GM13976 (cell line): Measurements from ENCODE around the gene MEP1B.
"Not testable (repeated sequence)": the region's sequence is repeated elsewhere in the genome, so short reads cannot be mapped to it uniquely, and the experiment has no call there.

Experiments used
- DNase-seq: peaks from one replicate; pipeline ENCODE4 v3.0.0; 2012; ENCODE audit warnings: low spot score
- CTCF ChIP-seq: IDR thresholded peaks from 2 replicates; pipeline ENCODE4 v1.5.1; 2012; ENCODE audit warnings: borderline replicate concordance, mild to moderate bottlenecking; ENCODE audit not compliant: insufficient read depth; ENCODE audit errors: extremely low read depth, missing control alignments, control extremely low read depth
- in situ Hi-C: fragments of 300-500 bp; cut with MboI; formaldehyde crosslinking; loops from one replicate; pipeline ENCODE4 v1.12.0; 2022; ENCODE audit warnings: low sequenced_read_pairs, mixed read lengths, inconsistent platforms; ENCODE audit not compliant: unreplicated experiment

The MEP1B gene

GRCh38 chr18:32160547-32160946 lies 29.3 kb upstream of the MEP1B start:
- in situ Hi-C loops, result loop anchor here (10.0 kb wide), 1 partner anchor 394 kb away; no protein-coding TSS in a partner anchor
- no peak for DNase-seq
- no peak for TF ChIP-seq CTCF

DNA sequence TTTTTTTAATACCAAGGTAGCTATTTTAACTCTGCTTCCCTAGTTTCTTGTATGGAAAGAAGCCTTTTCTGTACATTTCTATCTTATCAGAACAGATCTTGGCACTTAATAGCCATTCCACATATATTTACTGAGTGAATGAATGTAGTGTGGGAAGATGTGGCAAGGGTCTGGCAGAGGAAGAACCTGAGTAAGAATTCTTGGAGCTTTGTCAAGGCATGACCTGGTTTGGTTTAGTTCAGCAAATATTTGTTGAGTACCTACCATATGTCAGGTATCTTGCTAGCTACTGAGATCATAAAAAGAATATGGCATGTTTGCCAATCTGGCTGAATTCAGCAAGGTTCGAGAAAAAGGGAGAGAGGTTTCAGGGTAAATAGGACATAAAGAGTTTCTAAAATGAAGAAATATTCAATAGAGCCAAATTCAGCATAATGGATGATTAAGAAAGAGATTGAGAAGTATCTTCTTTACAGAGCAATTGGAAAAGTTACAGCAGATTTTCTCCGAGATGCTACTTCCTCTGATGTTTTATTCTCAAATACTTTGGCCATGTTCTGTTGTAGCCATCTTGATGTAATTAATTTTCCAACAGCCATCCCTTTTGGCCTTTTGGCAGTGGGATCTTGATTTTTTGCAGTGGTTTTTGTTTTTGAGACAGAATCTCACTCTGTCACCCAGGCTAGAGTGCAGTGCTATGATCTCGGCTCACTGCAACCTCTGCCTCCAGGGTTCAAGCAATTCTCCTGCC lies 21.7 kb upstream of the MEP1B start:
- TF ChIP-seq CTCF, result no peak
- DNase-seq, result no peak
- in situ Hi-C loops, result loop anchor here (10.0 kb wide), 1 partner anchor 387 kb away; no protein-coding TSS in a partner anchor

GRCh38 chr18:32173654-32174053 lies 16.2 kb upstream of the MEP1B start:
- DNase-seq, result no peak
- in situ Hi-C loops, result no loop called here
- TF ChIP-seq CTCF, result no peak

GRCh38 chr18:32174719-32175118 lies 15.1 kb upstream of the MEP1B start:
- no peak for DNase-seq
- in situ Hi-C loops, result no loop called here
- TF ChIP-seq CTCF, result no peak

GRCh38 chr18:32175265-32175664 lies 14.6 kb upstream of the MEP1B start:
- no peak for DNase-seq
- in situ Hi-C loops, result no loop called here
- no peak for TF ChIP-seq CTCF

DNA sequence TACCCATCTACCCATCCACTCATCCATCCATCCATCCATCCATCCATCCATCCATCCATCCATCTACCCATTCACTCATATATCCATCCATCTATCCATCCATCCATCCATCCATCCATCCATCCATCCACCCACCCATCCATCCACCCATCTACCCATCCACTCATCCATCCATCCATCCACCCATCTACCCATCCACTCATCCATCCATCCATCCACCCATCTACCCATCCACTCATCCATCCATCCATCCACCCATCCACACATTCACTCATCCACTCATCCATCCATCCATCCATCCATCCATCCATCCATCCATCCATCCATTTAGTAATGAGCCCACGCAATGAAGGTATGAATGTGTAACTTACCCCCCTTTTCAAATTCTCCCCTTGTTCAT lies 13.1 kb upstream of the MEP1B start:
- in situ Hi-C loops, result not testable (repeated sequence)

GRCh38 chr18:32177530-32177929 lies 12.3 kb upstream of the MEP1B start:
- DNase-seq, result no peak
- no peak for TF ChIP-seq CTCF
- in situ Hi-C loops, result no loop called here

More for the DNA sequence above, 13.1 kb upstream of the MEP1B start:
- not testable (repeated sequence) for DNase-seq
